CD14-positive monocyte (primary cell): Measurements from ENCODE around the gene IYD. TPM values are rescaled to one million over a fixed set of nuclear protein-coding genes. Genes with fewer than 3 reads are reported as not detected.

Source experiments
- DNase-seq, 3 donors: peaks; one replicate each; pipeline ENCODE4 v3.0.0-alpha.2; 2011 to 2022
- H2AFZ ChIP-seq: 2 replicates; pipeline ENCODE4 v1.6.0; 2012; ENCODE audit warnings: mild to moderate bottlenecking, low read depth, low read length, inconsistent platforms; ENCODE audit not compliant: insufficient read depth, poor library complexity, severe bottlenecking
- H3K27ac ChIP-seq, 2 donors: 1 replicate in 1 of 2; 2 replicates in 1 of 2; pipeline ENCODE4 v1.5.1; 2012 to 2013; ENCODE audit warnings: low read length in 2 of 2, control low read depth in 1 of 2, inconsistent platforms in 1 of 2, low read depth in 1 of 2, mild to moderate bottlenecking in 1 of 2
- H3K27me3 ChIP-seq, 2 donors: one replicate each; pipeline versions ENCODE4 v1.6.0 to v1.6.1; 2011 to 2013; ENCODE audit warnings: low read length in 2 of 2; ENCODE audit not compliant: control insufficient read depth in 2 of 2, insufficient read depth in 2 of 2
- H3K36me3 ChIP-seq, 2 donors: replicated peaks in 1 of 2; 1 replicate in 1 of 2; 2 replicates in 1 of 2; pipeline versions ENCODE4 v1.5.1 to v1.6.1; 2012 to 2013; ENCODE audit warnings: low read length in 2 of 2, control low read depth in 1 of 2, inconsistent platforms in 1 of 2, mild to moderate bottlenecking in 1 of 2; ENCODE audit not compliant: insufficient read depth in 2 of 2, control insufficient read depth in 1 of 2
- H3K4me1 ChIP-seq, 2 donors: 1 replicate in 1 of 2; 2 replicates in 1 of 2; pipeline versions ENCODE4 v1.5.1 to v1.6.1; 2012 to 2013; ENCODE audit warnings: low read length in 2 of 2, control low read depth in 1 of 2, inconsistent platforms in 1 of 2, mild to moderate bottlenecking in 1 of 2, moderate library complexity in 1 of 2; ENCODE audit not compliant: insufficient read depth in 2 of 2, control insufficient read depth in 1 of 2
- H3K4me2 ChIP-seq: replicated peaks from 2 replicates; pipeline ENCODE3; 2012; ENCODE audit warnings: low read length, moderate library complexity, mild to moderate bottlenecking; ENCODE audit not compliant: poor library complexity, severe bottlenecking; ENCODE audit errors: extremely low read depth
- H3K4me3 ChIP-seq, 3 experiments: fragments of 200-600 bp in 1 of 3; sonication (generic) in 1 of 3; replicated peaks in 1 of 3; 1 replicate in 2 of 3; 2 replicates in 1 of 3; pipeline ENCODE4 v1.5.1; 2011 to 2013; ENCODE audit warnings: low read length in 3 of 3, mild to moderate bottlenecking in 3 of 3, control low read depth in 2 of 3, low read depth in 2 of 3, inconsistent platforms in 1 of 3, moderate library complexity in 1 of 3
- H3K79me2 ChIP-seq: 2 replicates; pipeline ENCODE4 v1.6.0; 2012; ENCODE audit warnings: mild to moderate bottlenecking, control low read depth, inconsistent platforms, low read length, moderate library complexity; ENCODE audit not compliant: insufficient read depth
- H3K9ac ChIP-seq: 2 replicates; pipeline ENCODE4 v1.6.0; 2017; ENCODE audit warnings: low read length, mild to moderate bottlenecking; ENCODE audit not compliant: insufficient read depth, poor library complexity, severe bottlenecking
- H3K9me3 ChIP-seq, 2 donors: replicated peaks in 1 of 2; 1 replicate in 1 of 2; 2 replicates in 1 of 2; pipeline versions ENCODE4 v1.5.1 to v1.6.1; 2012 to 2013; ENCODE audit warnings: low read length in 2 of 2, control low read depth in 1 of 2; ENCODE audit not compliant: control insufficient read depth in 1 of 2, insufficient read depth in 1 of 2
- H4K20me1 ChIP-seq: 2 replicates; pipeline ENCODE4 v1.6.0; 2012; ENCODE audit warnings: mild to moderate bottlenecking, low read length, control low read depth, moderate library complexity; ENCODE audit not compliant: insufficient read depth
- H3K27ac Mint-ChIP-seq, 7 donors: one replicate each; pipeline ENCODE4 v1.8.0; 2020; ENCODE audit warnings: mild to moderate bottlenecking in 7 of 7, mixed read lengths in 7 of 7, moderate library complexity in 6 of 7, inconsistent platforms in 2 of 7
- H3K27me3 Mint-ChIP-seq, 3 donors: one replicate each; pipeline ENCODE4 v1.8.0; 2021 to 2022; ENCODE audit warnings: low read depth in 3 of 3, mild to moderate bottlenecking in 3 of 3, mixed read lengths in 3 of 3, moderate library complexity in 3 of 3, inconsistent platforms in 1 of 3
- H3K36me3 Mint-ChIP-seq, 2 donors: one replicate each; pipeline ENCODE4 v1.8.0; 2020; ENCODE audit warnings: mixed read lengths in 2 of 2, inconsistent platforms in 1 of 2, mild to moderate bottlenecking in 1 of 2
- H3K4me1 Mint-ChIP-seq: one replicate; pipeline ENCODE4 v1.8.0; 2020; ENCODE audit warnings: mild to moderate bottlenecking, mixed read lengths
- H3K4me3 Mint-ChIP-seq, 2 donors: one replicate each; pipeline ENCODE4 v1.8.0; 2020; ENCODE audit warnings: mild to moderate bottlenecking in 2 of 2, mixed read lengths in 2 of 2, moderate library complexity in 1 of 2
- H3K9me3 Mint-ChIP-seq, 7 donors: one replicate each; pipeline ENCODE4 v1.8.0; 2020 to 2022; ENCODE audit warnings: mixed read lengths in 7 of 7, mild to moderate bottlenecking in 6 of 7, moderate library complexity in 6 of 7, inconsistent platforms in 2 of 7
- WGBS: methylation state at CpG from one replicate; pipeline ENCODE4 v1.1.5; 2013; ENCODE audit warnings: missing lambda C conversion rate; ENCODE audit not compliant: insufficient coverage; 5-methylcytosine and 5-hydroxymethylcytosine counted together
- intact Hi-C, 2 donors: fragments of 100-400 bp; cut with micrococcal nuclease; formaldehyde crosslinking; loops; one replicate each; pipeline versions ENCODE4 v1.15.0 to v1.15.1; 2023
- polyA plus RNA-seq, 3 donors: library from polyadenylated mRNA; depleted of rRNA in 1 of 3; unstranded in 2 of 3; stranded (reverse) in 1 of 3; fragments of 300-500 nt in 2 of 3; fragments of >200 nt in 1 of 3; fragmentation: Illumina TruSeq in 2 of 3; gene quantifications; 1 replicate in 2 of 3; 2 replicates in 1 of 3; pipeline ENCODE4 v1.2.3, GENCODE V29; 2012 to 2021
- TF ChIP-seq, protein P1 (sequence below): fragments of 200-600 bp; IDR thresholded peaks from one replicate; pipeline ENCODE4 v1.8.0; 2022; ENCODE audit warnings: antibody characterized with exemption, mild to moderate bottlenecking

Gene IYD
- polyA plus RNA-seq, 3 donors, result not detected

DNA sequence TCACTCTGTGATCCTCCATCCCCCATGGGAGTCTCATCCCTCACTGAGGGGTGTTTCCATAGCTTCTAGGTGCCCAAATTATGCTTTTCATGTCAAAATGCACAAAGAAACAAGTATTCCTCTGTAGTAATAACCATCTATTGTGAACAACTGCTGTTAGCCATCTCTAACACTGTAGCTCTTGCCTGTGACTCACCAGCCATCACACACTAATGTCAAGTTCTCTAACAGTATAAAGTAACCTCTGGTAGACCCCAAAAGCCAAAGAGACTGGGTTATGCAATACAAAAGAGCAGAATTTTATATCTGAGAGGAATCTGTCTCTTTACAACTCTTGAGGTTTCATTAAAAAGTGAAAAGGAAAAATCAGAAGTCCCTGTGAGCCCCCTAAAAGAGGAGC is 25.4 kb upstream of the IYD start:
- no peaks in the 10 kb centered on the region for H3K4me1 Mint-ChIP-seq
- no peak overlapping the region for H3K4me3 Mint-ChIP-seq
- intact Hi-C loops, result no loop called here
- no peak for DNase-seq
- H3K79me2 ChIP-seq, result no peaks in the 10 kb centered on the region
- H3K27me3 ChIP-seq, result no peaks in the 10 kb centered on the region
- H3K9ac ChIP-seq, result no peak overlapping the region
- no peak overlapping the region for H3K27ac Mint-ChIP-seq
- no peak overlapping the region for H3K4me3 ChIP-seq
- H3K9me3 ChIP-seq, result no peaks in the 10 kb centered on the region
- H3K36me3 Mint-ChIP-seq, result no peaks in the 10 kb centered on the region
- no peak overlapping the region for H2AFZ ChIP-seq
- no peaks in the 10 kb centered on the region for H3K9me3 Mint-ChIP-seq
- H3K27ac ChIP-seq, result no peak overlapping the region
- H3K27me3 Mint-ChIP-seq, result peaks cover 1 to 9% (median 5%) of the 10 kb centered on the region in 3 donors
- TF ChIP-seq, protein P1, sequence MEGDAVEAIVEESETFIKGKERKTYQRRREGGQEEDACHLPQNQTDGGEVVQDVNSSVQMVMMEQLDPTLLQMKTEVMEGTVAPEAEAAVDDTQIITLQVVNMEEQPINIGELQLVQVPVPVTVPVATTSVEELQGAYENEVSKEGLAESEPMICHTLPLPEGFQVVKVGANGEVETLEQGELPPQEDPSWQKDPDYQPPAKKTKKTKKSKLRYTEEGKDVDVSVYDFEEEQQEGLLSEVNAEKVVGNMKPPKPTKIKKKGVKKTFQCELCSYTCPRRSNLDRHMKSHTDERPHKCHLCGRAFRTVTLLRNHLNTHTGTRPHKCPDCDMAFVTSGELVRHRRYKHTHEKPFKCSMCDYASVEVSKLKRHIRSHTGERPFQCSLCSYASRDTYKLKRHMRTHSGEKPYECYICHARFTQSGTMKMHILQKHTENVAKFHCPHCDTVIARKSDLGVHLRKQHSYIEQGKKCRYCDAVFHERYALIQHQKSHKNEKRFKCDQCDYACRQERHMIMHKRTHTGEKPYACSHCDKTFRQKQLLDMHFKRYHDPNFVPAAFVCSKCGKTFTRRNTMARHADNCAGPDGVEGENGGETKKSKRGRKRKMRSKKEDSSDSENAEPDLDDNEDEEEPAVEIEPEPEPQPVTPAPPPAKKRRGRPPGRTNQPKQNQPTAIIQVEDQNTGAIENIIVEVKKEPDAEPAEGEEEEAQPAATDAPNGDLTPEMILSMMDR, result no peak
- H4K20me1 ChIP-seq, result no peaks in the 10 kb centered on the region
- H3K4me2 ChIP-seq, result no peak overlapping the region
- H3K36me3 ChIP-seq, result no peaks in the 10 kb centered on the region
- no peaks in the 10 kb centered on the region for H3K4me1 ChIP-seq

DNA sequence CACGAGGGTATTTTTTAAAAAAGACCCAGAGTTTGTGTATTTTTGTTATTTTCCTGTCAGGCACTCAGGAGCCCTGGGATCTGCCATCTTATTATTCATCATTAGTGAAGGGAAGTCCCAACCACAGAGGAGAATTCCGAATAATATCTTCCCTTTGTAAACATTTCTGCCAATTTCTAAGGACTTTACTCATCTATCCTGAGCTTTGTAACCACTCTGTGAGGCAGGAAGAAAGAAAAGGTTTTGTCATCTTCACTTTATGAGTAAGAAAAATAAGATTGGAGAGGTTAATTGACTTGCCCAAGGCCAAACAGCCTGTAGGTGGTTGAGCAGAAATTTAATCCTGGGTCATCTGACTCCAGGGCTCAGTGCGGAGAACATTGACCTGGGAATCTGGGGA is 23.0 kb upstream of the IYD start:
- intact Hi-C loops, result no loop called here
- no peak overlapping the region for H3K4me2 ChIP-seq
- TF ChIP-seq, protein P1, result no peak
- Mint-ChIP-seq H3K9me3 (peaks cover 0 to 2% (median 0%) of the 10 kb centered on the region in 7 donors), H3K4me1 (no peaks in the 10 kb centered on the region), H3K36me3 (no peaks in the 10 kb centered on the region), H3K27ac (no peak overlapping the region), H3K4me3 (no peak overlapping the region), H3K27me3 (peaks cover 2 to 9% (median 5%) of the 10 kb centered on the region in 3 donors)
- 57% methylated on average over 1 of the region's 3 CpGs for WGBS
- no peaks in the 10 kb centered on the region for H3K36me3 ChIP-seq
- no peak overlapping the region for H3K4me3 ChIP-seq
- H3K27me3 ChIP-seq, result no peaks in the 10 kb centered on the region
- no peak overlapping the region for H3K27ac ChIP-seq
- H3K9me3 ChIP-seq, result no peaks in the 10 kb centered on the region
- H2AFZ ChIP-seq, result no peak overlapping the region
- no peaks in the 10 kb centered on the region for H3K79me2 ChIP-seq
- no peak overlapping the region for H3K9ac ChIP-seq
- peaks cover 0 to 5% of the 10 kb centered on the region in 2 donors for H3K4me1 ChIP-seq
- H4K20me1 ChIP-seq, result no peaks in the 10 kb centered on the region
- DNase-seq, result no peak
